GM21390 (cell line): ENCODE measurements around the gene TOLLIP.

Experiments used
- ATAC-seq: cut with Tn5 transposase; IDR thresholded peaks from one replicate; pipeline ENCODE4 v1.9.1; 2021; ENCODE audit not compliant: unreplicated experiment

Gene TOLLIP

DNA sequence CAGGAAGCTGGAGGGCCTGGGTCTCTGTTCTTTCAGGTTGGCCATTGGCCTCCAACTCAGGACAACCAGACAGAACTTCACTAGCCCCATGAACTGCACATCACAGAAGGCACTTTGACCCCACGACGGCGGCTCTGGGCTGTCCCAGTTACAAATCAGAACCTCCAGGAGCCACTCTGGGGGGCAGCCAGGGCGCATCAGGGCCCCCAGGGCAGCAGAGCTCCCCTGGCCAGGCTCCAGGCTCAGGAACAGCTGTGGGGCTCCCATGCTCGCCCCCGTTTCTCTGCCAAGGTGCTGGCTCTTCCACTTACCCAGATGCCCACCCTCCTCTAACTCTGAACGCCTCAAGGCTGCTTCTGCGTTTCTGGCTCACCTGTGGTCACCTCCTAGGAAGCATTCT is 25.5 kb downstream of the TOLLIP start:
- ATAC-seq: no peak

DNA sequence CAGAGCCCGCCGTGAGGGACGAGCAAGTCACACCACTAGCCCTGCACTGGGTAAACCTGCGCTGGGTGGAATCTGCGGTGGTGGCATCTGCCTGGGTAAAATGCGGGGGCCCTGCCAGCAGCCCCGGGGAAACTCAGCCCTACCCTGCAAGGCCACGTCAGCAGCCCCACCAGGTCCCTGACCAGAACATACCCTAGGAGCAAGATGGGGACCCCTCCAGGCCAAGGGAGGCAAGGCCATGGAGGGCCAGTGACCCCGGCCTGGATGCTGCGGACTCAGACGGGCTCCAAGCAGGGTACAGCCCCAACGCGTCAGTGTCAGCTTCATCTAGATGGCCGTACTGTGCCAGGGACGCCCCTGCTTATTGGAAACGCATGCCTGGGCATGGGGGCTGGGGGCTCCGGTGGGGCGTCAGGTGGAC is 26.3 kb downstream of the TOLLIP start:
- no peak for ATAC-seq

DNA sequence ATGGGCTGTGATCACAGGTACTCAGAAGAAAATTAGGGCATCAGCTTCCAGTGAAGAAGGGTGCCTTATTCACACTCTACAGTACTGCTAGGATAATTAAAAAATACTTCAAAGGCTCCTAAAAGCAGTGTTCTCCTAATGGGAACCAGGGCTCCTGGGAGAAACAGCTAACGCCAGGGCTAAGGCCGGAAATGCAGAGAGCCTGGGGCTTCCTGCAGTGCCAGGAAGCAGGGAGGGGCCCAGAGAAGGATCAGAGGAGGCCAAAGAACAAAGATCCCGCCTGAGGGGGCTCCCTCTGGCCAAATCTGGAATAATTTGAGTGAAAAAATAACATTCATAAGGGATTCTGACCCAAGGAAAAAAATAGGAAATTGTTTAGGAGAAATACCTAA is 27.5 kb downstream of the TOLLIP start:
- no peak for ATAC-seq

DNA sequence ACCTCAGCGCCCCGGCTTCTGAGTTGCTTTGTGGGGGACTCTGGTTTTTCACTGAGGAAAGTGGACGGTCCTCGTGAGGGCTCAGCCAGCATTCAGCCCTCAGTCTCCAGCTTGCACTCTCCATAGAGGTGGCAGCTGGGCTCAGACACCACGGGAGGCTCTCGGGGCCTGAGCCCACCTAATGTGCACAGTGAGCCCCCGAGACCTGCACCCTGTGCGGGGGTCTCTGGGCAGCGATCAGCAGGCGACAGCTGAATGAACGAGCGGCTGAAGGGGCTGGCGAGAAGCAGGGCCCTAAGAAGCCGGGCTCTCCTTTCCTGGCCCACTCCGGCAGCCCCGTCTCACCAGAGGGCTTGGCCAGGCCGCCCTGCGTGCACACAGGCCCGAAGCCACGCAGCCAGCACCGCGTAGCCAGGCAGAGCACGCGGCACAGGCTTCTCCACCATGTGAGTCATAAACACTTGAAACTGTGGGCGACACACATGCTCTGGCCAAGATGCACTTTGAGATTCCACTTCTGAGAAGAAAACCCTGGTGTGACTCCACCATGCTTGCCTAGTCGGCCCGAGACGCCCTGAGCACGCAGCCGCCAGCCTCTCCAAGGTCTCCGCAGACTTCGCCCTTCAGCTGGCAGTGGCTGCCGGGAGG is 28.0 kb downstream of the TOLLIP start:
- no peak for ATAC-seq

DNA sequence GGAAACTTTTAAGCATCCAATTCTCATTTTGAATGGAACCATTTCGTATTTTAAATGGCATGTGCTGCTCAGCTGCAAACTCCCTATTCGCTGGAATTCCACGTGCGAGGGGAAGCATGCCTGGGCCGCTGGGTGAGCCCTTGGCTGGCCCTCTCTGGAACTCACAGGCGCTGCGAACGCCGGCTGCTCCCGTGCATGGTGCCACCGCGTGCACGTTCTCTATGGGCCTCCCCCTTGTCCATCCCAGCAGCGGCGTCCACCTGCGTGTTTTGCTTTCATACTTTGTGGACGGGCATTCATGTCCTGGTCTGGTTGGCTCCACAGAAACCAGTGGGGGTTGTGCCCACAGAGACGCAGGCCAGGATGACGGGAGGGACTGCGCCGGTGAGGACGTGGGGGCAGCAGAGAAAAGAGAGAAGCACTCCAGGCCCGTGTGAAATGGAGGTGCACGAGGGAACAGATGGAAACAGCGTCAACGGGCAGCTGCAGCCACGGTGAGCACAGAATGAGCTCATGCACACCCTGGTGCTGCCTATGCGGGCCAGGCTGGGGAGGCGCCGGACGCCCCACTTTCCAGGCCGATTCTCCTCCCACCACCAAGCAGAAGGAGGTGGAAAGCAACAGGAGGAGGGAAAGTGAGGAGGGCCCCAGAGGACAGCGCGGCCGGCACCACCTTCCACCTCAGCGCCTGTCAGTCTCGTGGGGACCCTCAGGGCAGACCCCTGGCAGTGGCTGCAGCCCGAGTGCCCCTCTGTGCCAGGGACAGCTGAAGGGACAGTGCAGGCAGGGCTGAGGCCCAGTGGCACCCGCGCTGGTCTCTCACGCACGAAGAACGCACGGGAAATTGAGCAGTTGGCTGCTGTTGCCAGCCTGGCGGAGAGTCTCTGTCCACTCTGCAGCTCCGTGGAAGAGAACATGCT is 29.1 kb downstream of the TOLLIP start:
- ATAC-seq: no peak

DNA sequence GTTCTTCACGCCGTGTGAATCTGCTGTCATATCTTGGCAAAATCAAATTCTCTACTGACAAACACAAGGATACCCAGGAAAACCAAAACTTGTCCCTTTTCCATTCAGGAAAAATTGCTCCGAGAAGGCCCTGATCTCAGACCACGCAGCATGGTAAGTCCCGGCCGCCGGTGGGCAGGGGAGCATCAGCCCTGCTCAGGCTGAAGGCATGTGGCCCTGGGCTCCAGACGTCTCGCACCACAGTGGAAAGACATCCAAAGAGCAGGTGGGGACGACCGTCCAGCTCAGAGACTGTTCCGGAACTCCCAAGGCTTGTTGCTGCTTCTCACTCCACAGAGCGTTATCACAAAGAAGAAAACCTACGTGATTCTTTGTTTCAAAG is 29.8 kb downstream of the TOLLIP start:
- ATAC-seq: no peak

DNA sequence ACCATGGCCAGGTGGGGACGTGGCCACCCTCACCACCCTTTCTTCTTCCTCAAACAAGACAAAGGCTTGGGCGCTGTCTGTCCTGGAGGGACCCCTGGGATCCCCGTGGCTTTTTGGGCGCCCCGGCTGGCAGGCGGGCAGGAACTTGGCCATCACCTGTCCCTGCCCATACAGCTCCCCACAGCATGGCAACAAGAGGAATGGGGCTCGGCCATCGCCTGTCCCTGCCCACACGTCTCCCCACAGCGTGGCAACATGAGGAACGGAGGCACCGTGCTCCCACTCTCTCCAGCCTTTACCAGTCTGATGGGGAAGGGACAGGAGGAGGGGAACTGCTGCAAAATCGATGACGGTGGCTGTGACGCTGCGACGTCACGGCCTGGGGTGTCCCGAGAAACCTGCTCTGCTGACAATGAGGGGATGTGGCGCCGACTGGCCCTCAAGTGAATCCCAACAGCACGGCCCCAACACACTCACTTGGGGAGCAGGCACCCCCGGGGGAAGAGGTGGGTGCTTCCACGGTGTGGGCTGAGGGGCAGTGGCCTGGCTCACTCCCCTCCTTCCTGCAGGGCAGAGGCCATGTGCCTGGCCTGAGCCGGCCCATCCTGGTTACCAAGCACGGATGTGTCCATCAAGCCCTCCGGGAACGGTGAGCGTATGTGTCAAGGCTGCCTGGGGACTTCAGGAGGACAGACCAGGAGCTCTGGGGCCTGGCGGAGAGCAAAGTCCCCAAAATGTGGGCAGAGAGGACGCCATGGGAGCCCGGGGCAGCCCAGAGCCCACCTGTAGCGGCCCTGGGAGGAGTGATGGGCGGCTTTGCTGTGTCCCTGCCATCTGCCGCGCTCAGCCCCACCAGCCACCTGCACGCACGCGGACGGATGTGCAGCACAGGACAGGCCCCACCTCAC is 30.4 kb downstream of the TOLLIP start:
- no peak for ATAC-seq

DNA sequence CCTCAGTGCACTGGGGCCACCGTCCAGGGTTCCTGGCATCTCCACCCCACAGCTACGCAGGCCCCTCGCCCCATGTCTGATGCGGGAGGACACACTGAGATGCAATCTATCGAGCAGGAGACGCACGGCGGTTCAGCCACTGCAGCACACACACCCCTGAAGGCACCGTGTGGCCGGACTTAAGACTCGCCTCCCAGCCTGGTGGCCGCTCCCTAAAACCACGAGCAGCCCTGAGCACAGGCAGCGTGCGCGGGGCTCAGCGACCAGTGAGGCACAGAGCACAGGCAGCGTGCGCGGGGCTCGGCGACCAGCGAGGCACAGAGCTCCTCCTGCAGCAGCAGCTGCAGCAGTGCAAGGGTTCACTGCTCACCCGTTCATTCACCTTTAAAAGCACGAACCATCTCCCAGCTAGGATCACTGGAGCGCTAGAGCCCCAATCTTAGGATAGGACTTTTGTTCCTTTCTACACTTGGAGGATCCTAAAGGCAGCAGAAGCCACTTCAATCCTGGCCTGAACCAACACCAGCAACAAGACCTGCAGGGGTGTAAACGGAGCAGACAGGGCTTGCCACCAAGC is 31.4 kb downstream of the TOLLIP start:
- ATAC-seq: no peak

DNA sequence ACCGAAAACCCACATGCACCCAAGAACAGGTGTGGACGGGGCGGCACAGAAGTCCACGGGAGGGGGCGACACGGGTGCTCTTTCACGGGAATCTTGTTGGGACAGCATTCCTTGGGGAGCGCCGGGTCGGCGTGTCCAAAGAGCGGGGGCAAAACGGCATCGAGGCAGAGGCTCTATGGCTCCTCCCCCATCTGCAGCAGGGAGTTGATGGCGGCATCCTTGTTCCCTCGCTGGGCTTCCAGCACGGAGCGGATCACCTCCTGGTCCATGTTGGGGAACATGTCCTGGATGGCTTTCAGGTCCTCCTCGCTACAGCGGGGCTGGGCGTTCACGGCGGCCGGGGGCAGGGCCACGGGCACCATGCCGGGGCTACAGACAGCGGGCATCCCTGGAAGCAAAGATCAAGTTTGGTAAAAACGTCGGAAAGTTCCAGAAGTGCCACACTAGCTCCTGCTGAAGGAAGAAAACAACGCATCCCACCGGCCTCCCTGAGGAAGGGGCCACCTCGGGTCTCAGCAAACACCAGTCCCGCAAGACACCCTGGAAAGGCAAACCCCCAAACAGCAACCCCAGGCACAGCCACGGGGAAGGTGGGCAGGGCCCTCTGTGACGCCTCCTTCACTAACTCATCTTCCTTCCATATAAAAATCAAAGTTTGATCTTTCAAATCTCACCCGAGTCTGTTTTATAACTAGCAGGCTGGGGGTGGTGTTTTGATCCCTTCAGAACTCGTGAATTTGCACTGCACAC is 32.4 kb downstream of the TOLLIP start:
- no peak for ATAC-seq

DNA sequence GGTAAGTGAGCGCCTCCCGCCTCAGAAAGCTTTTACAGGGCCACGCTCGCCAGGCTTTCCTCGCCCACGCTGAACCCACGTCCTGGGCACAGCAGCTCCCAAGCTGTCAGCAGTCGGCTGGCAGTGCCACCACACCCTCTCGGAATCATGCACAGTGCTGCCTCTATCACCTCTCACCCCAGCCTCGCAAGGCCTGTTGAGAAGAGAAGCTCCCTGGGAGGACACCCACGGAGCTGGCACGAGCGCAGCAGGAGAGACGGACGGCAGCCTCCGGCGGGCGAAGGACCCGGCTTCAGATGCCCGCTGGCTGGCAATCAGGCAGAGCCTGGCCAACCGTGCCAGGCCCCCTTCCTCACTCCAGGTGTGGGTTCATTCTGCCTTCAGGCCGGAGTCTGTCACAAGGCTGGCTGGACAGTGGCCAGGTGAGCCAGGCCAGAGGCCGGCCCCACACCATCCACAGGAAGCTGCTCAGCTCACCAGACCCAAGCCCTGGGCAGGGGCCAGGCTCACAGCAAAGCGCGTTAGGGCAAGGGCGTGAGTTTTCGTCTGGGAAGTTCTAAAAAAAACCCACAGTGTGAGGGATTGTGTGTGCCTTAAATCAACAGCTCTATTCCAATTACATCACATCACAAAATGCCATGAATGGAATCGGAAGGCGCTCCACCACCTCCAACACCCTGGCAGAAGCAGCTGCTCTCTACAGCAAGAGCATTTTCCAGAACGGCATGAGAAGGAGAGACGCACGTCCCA is 33.2 kb downstream of the TOLLIP start:
- no peak for ATAC-seq

DNA sequence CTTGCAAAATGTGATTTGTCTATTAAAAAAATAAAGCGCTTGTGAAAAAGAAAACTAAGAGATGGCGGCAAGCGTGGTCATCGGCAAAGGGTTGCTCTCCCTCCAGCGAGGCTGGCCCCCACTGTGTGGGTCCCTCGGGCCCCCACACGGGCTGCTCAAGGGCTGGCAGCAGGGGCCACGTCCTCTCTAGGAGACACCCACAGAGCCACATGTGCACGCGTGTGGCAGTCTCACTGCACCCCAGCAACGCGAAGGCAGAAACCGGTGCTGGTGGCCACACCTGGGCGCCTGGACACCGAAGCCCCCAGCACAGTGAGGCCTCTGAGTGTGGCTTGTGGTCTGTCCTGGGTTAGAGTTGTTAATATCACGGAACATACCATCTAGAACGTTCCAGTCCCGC is 34.4 kb downstream of the TOLLIP start:
- ATAC-seq: no peak

DNA sequence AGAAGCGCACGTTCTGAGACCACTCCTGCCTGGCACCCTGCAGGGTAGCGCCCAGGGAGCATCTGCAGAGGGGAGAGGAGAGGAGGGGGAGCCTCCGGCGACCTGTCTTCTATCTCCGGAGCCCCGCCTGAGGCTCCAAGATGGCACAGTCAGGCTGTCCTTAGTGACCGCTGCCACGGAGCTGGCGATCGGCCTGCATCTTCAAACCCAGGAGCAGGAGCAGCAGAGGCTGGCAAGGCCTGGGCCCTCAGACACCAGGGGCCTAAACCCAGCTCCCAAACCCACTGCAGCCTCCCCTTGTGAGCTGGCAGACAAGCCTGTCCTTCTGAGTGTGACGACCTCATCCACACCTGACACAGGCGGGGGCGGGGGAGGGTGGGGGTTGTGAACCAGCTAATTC is 34.9 kb downstream of the TOLLIP start:
- no peak for ATAC-seq

DNA sequence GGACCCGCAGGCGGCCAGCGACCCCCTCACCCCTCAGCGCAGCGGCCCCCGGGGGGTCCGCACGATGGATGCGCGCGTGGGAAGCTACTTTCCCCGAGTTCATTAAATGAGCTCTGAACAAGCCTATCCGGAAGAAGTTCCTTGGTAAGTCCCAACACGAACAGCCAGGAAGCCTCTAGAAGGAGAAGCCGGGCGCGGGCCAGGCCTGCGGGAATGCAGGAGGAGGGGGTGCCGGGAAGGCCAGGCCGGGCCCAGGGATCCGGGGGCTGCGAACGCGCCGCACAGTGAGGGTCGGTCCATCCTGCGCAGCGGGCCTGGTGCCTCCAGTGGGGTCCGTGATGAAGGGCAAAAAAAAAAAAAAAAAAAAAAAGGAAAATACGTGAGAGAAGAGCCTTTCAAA is 36.9 kb downstream of the TOLLIP start:
- ATAC-seq: no peak

DNA sequence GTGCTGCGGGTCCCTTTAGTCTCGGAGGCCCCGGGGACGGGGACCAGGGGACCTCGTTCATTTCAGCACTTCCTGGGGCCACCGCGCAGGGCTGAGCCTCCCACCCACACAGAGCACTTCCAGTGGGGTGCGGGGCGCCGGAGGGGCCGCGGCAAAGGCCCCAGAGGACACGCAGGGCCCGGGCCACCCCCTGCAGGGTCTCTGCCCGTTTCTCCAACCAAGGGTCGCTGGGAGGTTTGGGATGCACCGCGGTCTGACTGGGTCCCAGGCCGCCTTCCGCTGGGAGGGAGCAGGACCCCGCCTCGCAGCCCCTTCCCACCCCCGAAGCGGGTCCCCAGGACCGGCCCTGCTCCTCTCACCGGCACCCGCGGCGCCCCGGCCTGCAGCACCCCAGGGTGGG is 37.5 kb downstream of the TOLLIP start:
- no peak for ATAC-seq

DNA sequence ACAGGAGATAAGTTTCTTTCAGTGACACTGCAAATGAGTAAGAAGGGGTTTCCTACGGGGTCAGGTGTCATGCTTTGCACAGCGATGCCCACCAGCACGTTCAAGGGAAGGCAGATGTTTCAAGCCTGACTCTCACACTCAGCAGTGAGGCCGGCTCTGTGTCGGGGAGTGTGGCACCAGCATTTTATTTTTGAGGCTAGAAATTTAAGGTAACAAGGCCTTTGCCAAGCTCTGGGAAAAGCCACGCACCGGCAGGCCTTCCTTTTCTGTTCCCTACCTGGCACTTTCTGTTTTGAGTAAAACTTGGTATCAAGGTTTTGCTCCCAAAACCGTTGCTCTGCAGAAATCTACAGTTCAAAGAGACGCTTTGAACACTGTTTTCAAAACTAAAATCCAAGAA is 38.0 kb downstream of the TOLLIP start:
- ATAC-seq: no peak

DNA sequence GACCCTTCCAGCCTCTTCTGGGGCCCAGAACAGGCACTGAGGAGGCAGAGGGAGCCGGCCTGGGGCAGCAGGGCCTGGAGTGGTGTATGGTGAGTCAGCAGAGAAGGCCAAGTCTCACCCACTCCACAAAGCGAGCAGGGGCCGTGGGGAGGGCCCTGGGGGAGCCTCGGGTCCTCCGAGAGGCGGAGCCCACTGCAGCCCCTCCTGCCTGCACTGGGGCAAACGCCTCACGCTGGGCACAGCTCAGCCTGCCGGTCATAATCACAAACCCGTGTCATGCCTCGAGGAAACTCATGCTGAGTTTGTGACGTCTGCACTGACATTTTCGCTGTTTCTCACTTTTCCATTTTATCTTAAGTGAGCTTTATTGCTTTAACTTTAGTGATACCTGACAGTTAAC is 38.4 kb downstream of the TOLLIP start:
- ATAC-seq: no peak

DNA sequence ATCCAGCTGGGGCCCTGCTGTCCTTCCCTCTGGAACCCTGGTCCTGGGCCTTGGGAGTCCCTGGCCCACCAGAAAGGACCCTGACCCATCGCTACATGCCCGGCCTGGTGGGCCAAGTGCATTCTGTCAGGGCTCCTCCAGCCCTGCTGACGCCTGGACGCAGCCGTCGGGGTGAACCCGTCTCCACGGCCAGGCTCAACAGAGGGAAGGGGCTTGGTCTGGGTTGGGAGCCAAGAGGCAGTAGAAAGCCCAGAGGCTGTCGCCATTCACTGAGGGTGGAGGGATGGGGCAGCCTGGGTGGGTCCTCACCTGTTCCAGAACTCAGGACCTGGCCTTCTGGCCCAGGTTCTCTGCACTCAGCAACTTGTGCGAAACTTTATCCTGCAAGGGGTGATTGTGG is 39.0 kb downstream of the TOLLIP start:
- ATAC-seq: no peak

DNA sequence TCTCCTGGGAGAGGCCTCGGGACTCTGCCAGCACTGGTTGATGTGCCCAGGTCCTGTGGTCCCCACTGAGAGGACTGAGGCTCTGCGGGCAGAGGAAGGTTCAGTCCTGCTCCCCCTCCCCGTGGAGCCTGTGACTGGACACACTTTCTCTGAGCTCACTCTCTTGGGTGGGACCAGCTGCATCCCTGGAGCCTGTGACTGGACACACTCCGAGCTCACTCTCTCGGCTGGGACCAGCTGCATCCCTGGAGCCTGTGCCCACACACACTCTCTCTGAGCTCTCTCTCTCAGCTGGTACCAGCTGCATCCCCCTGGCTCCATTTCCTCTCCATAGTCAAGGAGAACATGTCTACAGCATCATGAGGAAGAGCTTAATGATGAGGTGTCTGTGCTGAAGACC is 39.5 kb downstream of the TOLLIP start:
- no peak for ATAC-seq

DNA sequence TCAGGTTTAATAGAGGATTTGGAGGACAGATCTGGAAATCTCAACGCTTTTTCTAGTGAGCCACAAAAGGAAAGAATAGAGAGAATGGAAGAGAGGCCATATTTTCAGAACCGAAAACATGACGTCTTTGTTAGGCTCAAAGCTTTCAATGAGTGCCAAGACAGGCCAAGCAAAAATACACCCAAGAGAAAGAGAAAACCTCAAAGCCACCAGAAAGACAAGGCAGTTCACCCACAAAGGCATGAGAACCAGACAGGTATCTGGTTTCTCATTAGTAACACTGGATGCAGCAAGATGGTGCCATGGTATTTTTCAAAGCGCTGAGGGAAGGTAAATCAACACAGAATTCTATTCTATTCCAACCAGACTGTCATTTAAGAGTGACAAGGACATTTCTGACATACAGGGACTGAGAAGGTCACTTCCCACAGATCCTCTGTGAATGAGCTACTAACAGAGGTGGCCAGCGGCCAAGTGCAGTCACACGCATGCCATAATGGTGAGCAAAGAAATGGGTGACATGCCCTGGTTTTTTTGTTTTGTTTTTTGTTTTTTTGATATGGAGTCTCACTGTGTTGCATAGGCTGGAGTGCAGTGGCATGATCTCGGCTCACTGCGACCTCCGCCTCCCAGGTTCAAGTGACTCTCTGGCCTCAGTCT is 41.9 kb downstream of the TOLLIP start:
- no peak for ATAC-seq
